Glomerular endothelial cell (primary cell): Measurements from ENCODE around the gene DIO1. TPM values are rescaled to one million over a fixed set of nuclear protein-coding genes. Genes with fewer than 3 reads are reported as not detected.

Experiments used
- DNase-seq: peaks from one replicate; pipeline ENCODE4 v3.0.0-alpha.2; 2011; ENCODE audit warnings: low read depth, low spot score; ENCODE audit errors: extremely low read depth
- total RNA-seq: library from RNA; depleted of rRNA; stranded (reverse); fragments of >200 nt; gene quantifications from 2 replicates; pipeline ENCODE4 v1.2.3, GENCODE V29; 2015

DIO1 gene
- total RNA-seq, 1 donor from 2014 or later = not detected

- no peak for DNase-seq
These were observed 1.1 kb upstream of the DIO1 start for GRCh38 chr1:53892911-53893310.

DNA sequence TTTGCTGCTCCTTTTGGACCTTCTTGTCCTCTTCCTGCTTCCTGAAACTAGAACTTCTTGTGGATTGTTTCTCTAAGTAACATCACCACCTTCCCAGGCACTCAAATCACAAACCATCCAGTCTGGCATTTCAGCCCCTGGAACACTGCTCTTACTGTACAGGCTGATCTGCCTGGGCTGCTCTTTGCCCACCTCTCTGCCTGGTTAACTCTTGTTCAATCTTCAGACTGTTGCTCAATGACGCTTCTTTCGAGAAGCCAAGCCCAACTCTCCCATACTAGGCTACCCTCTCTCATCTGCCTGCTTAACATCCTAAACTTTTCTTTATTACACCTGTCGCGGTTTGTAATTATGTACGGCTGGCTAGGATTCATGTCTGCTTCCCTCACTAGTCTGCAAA, 657 bp downstream of the DIO1 start:
- DNase-seq = no peak

DNA sequence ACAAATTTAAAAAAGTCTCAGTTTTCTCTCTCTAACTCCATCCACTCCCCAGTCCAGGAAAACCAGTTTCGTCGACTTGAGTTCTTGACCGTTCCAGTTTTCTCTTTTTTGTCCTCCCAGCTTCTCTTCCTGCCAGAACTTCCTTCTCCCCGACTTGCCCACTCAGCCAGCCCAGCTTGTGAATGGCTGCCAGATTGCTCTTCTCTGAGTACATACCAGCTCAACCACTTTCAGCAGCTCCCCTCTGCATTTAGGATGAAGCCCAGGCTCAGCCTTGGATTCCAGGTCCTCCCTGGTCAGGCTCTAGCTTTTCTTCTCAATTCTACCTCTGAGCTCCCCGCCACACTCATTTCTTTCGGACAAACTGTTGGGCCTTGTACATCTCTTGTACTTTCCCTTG, 1.4 kb downstream of the DIO1 start:
- DNase-seq = no peak

DNA sequence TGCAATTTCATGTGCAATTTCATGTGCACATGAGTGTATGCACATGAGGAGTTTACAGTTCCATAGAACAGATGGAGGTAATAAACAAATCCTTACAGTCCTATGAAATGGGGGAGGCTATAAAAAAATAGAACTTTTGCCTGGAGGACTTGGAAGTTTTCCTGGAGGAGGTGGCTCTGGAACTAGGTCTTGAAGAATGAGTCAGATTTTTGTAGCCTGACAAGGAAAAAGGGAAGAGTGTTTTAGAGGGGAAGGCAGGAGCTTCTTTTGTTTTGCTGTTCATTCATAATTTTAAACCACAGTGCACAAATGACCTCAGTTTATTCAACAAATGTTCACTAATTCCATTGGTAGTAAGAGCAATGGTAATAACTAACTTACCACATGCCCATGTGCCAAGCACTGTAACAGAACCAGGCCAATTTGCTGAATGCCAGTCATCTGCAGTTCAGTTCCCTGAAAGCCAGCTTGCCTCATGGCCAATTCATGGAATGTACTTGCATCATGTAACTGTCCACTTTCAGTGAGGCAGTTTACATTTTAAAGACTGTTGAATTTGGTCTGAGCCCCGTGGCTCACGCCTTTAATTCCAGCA, 2.7 kb downstream of the DIO1 start:
- DNase-seq = no peak

- no peak for DNase-seq
These were observed 5.2 kb downstream of the DIO1 start for GRCh38 chr1:53899206-53899628.

DNA sequence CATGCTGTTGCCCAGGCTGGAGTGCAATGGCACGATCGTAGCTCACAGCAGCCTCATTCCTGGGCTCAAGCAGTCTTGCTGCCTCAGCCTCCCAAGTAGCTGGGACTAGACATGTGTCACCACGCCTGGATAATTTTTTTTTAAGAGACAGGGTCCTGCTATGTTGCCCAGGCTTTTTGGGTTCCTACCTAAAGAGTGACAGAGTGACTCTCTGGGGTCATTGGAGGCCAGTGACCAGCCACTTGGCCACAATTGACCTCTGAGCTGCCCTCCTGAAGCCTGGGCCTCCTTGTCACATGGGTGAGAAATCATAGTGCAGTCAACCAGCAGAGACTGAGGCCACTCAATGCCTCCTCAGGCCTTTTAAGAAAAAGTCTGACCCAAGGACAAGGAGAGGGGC, 5.7 kb downstream of the DIO1 start:
- no peak for DNase-seq

DNA sequence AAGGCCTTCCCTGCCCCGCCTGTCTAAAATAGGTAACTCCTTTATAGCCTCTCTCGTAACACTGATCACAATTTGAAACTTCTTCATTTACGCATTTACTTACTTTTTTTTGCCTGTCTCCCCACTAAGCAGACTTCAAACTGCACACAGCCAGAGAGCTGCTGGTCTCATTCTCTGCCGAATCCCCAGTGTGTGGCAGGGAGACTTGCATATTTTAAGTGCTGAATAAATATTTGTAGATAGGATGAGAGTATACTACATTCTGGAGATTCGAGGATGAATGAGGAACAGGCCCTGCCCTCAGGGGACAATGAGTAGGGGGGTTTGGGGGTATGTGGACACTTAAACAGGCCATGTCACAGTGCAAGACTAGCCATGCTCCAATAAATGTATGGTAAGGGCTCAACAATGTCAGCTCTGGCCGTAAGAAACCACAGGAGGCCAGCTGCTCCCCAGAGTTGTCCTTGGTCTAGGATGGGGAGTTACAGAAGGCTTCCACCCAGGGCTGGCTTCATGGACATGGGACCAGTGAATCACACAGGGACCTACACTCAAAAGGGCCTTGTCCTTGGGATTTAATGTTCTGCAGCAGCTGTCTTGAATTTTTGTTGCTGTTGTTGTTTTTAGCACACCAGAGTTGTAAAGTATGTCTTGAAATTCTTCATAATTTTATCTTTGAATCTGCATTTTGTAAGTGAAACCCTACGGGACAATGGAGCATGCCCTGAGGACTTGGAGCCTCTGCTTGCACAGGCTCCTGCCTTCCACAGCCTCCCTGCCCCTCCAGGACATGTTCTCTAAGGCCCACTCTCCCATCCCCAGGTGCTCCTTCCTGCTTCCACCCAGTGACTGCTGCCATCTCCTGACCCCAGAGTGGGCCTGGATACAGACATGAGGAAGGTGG, 8.5 kb downstream of the DIO1 start:
- DNase-seq = no peak

GRCh38 chr1:53905509-53905908, 11.5 kb downstream of the DIO1 start:
- no peak for DNase-seq

DNA sequence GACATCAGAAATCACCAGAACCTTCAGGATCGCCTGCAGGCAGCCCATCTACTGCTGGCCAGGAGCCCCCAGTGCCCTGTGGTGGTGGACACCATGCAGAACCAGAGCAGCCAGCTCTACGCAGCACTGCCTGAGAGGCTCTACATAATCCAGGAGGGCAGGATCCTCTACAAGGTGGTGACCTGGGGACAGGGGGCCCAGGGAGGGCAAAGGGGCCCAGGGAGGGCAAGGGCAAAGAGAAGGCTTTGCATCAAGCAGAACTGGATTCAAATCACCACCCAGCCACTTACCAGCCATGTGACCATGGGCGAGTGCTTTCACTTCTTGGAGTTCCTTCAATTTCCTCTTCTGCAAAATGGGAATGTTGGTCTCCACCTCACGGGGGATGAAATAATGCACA, 12.1 kb downstream of the DIO1 start:
- no peak for DNase-seq

DNA sequence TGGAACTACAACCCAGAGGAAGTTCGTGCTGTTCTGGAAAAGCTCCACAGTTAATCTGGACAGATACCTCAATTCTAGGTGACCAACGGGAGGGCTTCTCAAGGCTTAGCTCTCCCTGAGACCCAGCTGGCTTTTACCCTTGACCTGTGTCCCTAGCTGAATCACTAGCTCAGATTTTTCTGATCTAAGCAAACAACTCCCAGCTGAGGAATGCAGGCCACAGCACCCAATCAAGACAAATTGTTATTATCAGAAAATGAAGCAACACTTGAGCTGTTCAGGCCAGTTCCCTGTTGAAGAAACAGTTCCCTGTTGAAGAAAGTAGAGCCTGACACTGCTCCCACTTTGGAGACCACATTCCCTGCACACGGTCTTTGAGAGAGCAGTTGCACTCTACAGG, 16.0 kb downstream of the DIO1 start:
- DNase-seq = no peak

GRCh38 chr1:53911442-53911841, 17.5 kb downstream of the DIO1 start:
- DNase-seq = no peak

DNA sequence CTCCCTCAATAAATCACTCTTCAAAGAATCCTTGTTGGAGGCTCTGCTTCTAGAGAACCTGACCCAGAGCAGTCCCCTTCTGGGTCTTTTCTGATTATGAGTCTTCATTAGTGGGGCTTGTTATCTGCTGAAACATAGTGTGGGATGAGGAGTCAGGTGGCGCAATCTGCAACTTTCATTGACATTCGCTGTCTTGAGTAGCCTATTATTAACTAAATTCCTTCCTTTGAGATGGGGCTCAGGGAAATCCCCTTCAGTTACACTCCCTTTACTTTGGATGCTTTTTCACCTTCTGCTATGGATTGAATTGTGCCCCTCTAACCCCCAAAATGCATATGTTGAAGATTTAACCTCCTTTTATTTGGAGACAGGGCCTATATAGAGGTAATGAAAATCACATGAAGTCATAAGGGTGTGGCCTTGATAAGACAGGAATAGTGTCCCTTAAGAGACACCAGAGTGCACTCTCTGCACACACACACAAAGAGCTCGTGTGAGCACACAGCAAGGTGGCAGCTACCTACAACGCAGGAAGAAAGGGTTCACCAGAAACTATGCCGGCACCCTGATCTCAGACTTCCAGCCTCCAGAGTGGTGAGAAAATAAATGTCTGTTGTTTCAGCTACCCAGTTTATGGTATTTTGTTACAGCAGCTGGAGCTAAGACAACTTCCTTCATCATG, 19.5 kb downstream of the DIO1 start:
- no peak for DNase-seq

- no peak for DNase-seq
These were observed 24.4 kb downstream of the DIO1 start for GRCh38 chr1:53918343-53918742.

GRCh38 chr1:53919675-53920066, 25.7 kb downstream of the DIO1 start:
- DNase-seq = no peak

DNA sequence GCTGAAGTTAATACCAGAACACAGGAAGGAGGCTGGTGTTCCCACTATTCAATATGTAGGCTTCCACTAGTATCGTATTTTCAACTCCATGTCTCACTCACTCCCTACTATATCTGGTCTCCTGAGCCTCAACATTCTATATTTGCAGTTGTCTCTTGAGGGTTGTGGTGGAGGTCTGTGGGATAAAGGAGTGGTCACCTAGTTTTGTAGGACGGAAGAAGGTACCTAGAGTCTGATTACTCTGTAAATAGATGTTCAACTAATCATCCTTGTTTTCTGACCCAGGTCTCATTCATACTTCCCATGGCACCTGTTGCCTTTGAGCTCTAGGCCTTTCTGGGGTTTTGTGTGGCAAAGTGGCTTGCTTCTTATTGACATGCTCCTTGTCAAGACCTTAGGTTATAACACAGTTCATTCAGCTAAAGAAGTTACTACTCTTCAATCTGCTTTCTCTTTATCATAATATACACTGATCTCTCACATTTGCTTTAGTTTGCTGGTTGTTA, 33.4 kb downstream of the DIO1 start:
- DNase-seq = no peak

GRCh38 chr1:53929246-53929960, 35.4 kb downstream of the DIO1 start:
- DNase-seq = no peak

DNA sequence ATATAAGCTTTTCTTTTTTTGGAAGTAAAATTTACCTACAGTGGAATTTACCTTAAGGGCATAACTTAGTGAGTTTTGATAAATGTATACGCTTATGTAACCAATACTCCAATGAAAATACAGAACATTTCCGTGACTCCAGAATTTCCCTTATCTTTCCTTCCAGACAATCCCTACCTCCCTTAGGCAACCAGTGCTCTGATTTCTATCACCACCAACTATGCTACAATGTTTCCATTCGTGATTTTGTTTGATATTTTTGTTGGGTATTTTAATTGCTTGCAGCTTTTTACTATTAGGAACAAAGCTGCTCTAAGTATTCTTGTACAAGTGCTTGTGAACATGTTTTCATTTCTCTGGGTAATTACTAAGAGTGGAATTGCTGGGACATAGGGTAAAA, 36.9 kb downstream of the DIO1 start:
- no peak for DNase-seq

GRCh38 chr1:53931523-53931922, 37.5 kb downstream of the DIO1 start:
- no peak for DNase-seq

DNA sequence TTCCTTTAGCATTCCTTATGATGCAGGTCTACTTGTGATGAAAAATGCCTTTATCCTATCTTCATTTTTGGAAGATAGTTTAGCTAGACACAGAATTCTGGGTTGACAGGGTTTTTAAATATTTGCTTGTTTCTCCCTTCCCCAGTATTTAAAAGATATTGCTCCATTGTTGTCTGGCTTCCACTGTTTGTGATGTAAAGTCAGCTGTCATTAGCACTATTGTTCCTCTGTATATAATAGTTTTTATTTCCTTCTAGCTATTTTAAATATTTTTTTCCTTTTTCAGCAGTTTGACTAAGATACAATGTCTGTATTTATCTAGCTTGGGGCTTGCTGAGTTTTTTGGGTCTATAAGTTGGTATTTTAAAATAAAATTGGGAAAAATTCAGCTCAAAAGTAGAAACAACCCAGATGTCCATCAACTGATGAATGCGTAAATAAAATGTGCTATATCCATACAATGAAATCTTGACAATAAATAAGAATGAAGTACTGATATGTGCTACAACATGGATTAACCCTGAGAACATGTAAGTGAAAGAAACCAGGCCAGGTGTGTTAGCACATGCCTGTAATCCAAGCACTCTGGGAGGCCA, 40.3 kb downstream of the DIO1 start:
- DNase-seq = no peak

DNA sequence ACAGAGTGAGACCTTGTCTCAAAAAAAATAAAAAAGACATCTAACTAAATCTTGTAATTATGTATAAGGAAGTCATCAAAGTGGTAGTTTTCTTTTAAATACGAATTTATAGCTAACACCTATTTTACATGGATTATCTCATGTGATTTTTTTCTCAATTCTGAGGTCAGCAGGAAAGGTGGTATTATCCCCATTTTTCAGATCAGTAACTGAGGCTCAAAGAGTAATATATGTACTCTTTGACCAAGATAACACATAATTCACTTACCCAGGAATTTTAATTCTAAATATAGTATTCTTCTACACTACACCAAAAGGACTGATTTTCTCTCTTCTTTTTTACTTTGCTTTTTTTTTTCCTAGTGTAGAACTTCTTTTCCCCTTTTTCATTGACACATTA, 42.4 kb downstream of the DIO1 start:
- DNase-seq = no peak
